IPS-20b (cell line): Measurements from ENCODE around the gene PSD.

ENCODE experiments used
- H3K27ac ChIP-seq: one replicate; pipeline ENCODE4 v1.5.1; 2013; ENCODE audit warnings: low read length
- H3K27me3 ChIP-seq: 2 replicates; pipeline ENCODE4 v1.6.1; 2013; ENCODE audit warnings: mild to moderate bottlenecking, low read length, inconsistent platforms; ENCODE audit not compliant: insufficient read depth
- H3K36me3 ChIP-seq: 2 replicates; pipeline ENCODE4 v1.6.1; 2013; ENCODE audit warnings: low read depth, mild to moderate bottlenecking, inconsistent platforms, low read length, moderate library complexity; ENCODE audit not compliant: insufficient read depth
- H3K4me1 ChIP-seq: 2 replicates; pipeline ENCODE4 v1.6.1; 2013; ENCODE audit warnings: mild to moderate bottlenecking, control low read depth, inconsistent platforms, low read length, moderate library complexity; ENCODE audit not compliant: insufficient read depth
- H3K4me3 ChIP-seq: 2 replicates; pipeline ENCODE4 v1.5.1; 2013; ENCODE audit warnings: mild to moderate bottlenecking, low read length, inconsistent platforms
- H3K9ac ChIP-seq: 2 replicates; pipeline ENCODE4 v1.6.1; 2013; ENCODE audit warnings: low read depth, mild to moderate bottlenecking, inconsistent platforms, low read length, moderate library complexity
- H3K9me3 ChIP-seq: 2 replicates; pipeline ENCODE4 v1.6.1; 2013; ENCODE audit warnings: mild to moderate bottlenecking, low read depth, low read length, inconsistent platforms; ENCODE audit not compliant: insufficient read depth

Gene PSD

DNA sequence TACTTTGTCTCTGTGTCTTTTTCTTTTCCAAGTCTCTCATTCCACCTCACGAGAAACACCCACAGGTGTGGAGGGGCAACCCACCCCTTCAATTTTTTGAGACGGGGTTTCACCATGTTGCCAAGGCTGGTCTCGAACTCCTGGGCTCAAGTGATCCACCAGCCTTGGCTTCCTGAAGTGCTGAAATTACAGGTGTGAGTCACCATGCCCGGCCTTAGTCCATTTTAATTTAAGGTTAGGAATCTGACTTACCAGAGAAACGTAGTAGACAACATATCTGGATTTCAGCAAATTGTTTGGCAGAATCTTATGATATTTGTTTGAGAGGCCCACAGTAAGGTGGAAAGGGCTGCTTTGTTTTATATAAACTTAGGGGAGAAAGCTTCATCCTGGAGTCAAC is 26.3 kb downstream of the PSD start:
- Histone ChIP-seq H3K9ac (no peak overlapping the region), H3K4me3 (peak overlapping the region; percentile 22; the same call in 1 of the 2 replicates), H3K4me1 (peaks cover 10% of the 10 kb centered on the region), H3K36me3 (no peaks in the 10 kb centered on the region), H3K27me3 (peaks cover 40% of the 10 kb centered on the region), H3K27ac (no peak overlapping the region), H3K9me3 (no peaks in the 10 kb centered on the region)

DNA sequence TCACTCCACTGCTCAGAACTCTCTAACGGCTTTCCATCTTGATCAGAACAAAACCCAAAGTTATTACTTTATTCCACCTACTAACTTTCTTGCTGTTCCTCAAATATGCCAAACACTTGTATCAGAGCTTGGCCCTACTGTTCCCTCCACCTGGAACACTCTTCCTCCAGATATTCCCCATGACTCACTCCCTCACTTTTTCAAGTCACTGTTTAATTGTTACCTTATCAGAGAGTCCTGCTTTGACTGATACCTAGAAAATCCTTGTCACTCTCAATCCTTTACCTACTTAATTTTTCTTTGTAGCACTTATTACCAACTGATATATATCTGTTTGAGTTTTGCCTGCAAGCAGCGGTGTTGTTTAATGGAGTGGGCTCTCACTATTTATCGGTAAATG is 28.7 kb downstream of the PSD start:
- H3K9me3 ChIP-seq = no peaks in the 10 kb centered on the region
- H3K36me3 ChIP-seq = no peaks in the 10 kb centered on the region
- no peak overlapping the region for H3K9ac ChIP-seq
- peaks cover 4% of the 10 kb centered on the region for H3K4me1 ChIP-seq
- no peak overlapping the region for H3K4me3 ChIP-seq
- H3K27ac ChIP-seq = no peak overlapping the region
- H3K27me3 ChIP-seq = peaks cover 35% of the 10 kb centered on the region

DNA sequence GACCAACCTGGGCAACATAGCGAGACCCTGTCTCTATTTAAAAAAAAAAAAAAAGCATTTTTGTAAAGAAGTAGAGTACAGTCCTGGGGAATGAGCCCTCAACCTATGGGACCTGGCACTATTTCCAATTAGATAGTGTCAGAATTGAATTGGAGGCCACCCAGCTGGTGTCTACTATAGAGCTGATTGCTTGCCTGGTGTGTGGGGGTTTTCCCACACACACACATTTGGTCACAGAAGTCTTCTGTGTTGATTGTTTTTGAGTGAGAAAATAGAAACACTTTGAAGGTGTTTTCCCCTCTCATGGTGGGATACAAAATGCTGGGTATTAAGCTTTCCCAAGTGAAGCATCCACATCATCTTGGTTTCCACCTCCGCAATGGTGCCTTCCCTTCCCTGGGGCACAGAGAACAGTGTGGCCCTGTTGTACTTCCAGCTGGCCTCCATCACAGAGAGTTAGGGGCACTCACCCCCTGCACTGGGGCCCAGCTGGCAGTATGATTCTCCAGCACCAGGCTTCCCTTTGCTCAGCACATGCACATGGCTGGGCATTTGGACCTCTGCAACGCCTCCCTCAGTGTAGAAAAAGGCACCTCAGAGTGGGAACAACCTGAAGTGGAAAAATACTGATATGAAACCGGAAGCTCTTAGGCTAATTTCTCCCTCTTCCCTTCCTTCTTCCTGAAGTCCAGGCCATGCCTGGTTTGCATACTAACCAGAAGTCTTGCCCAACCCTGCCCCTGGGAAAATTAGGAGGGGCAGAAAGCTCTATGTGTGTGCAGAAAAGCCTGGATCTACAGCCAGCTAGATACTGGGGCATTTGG is 33.8 kb downstream of the PSD start:
- Histone ChIP-seq H3K9ac (no peak overlapping the region), H3K4me1 (no peaks in the 10 kb centered on the region), H3K4me3 (no peak overlapping the region), H3K27ac (no peak overlapping the region), H3K9me3 (no peaks in the 10 kb centered on the region), H3K36me3 (peaks cover 22% of the 10 kb centered on the region), H3K27me3 (no peaks in the 10 kb centered on the region)

DNA sequence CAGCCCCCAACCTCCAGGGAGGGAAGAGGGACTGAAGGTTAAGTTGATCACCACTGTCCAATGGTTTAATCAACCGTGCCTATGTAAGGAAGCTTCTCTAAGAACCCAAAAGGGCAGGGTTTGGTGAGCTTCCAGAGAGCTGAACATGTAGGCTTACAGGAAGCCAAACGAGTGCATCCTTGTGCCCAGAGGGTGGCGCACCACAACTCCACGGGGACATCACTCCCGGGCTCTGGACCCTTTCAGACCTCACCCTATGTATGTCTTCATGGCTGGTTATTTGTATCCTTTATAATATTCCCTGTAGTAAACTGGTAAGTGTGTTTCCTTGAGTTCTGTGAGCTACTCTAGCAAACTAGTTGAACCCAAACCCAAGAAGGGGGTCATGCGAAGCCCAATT is 34.5 kb downstream of the PSD start:
- Histone ChIP-seq H3K9me3 (no peaks in the 10 kb centered on the region), H3K4me3 (no peak overlapping the region)

DNA sequence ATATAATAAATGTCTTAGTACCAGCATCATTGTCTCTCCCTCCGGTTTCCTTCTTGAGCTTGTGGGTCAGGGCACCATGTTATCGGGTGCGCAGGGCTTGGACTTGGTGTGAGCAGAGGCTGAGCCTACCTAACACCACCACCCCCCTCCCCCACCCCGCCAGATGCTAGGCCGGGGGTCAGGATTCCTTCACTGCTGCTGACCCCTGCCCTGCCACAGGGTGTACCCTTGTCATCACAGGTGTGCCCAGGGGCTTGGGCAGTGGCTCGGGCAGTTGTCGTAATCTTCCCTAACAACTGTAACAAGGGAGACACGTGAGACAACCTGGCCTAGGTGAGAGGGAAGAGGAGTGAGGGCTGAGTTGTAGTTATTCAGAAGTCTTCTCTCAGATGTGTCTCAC is 35.7 kb downstream of the PSD start:
- Histone ChIP-seq H3K4me1 (no peaks in the 10 kb centered on the region), H3K4me3 (no peak overlapping the region), H3K36me3 (peaks cover 34% of the 10 kb centered on the region), H3K27me3 (no peaks in the 10 kb centered on the region), H3K9me3 (no peaks in the 10 kb centered on the region), H3K9ac (no peak overlapping the region), H3K27ac (no peak overlapping the region)

More for the DNA sequence above, 34.5 kb downstream of the PSD start:
- no peaks in the 10 kb centered on the region for H3K4me1 ChIP-seq
- H3K27ac ChIP-seq = no peak overlapping the region
- no peak overlapping the region for H3K9ac ChIP-seq
- peaks cover 30% of the 10 kb centered on the region for H3K36me3 ChIP-seq
- no peaks in the 10 kb centered on the region for H3K27me3 ChIP-seq

DNA sequence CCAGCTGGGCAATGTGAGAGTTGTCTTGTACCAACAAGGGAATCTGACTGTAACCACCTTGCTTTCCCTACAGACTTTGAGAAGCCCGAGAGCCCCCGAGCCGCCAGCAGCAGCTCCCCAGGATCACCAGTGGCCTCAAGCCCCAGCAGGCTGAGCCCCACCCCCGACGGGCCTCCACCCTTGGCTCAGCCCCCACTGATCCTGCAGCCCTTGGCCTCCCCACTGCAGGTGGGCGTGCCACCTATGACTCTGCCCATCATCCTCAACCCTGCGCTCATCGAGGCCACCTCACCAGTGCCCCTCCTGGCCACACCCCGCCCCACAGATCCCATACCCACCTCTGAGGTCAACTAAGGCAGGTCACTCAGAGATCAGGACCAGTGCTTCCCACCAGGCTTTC is 36.6 kb downstream of the PSD start:
- no peak overlapping the region for H3K9ac ChIP-seq
- H3K4me3 ChIP-seq = no peak overlapping the region
- no peaks in the 10 kb centered on the region for H3K27me3 ChIP-seq
- peaks cover 35% of the 10 kb centered on the region for H3K36me3 ChIP-seq
- H3K9me3 ChIP-seq = no peaks in the 10 kb centered on the region
- no peaks in the 10 kb centered on the region for H3K4me1 ChIP-seq
- H3K27ac ChIP-seq = no peak overlapping the region

DNA sequence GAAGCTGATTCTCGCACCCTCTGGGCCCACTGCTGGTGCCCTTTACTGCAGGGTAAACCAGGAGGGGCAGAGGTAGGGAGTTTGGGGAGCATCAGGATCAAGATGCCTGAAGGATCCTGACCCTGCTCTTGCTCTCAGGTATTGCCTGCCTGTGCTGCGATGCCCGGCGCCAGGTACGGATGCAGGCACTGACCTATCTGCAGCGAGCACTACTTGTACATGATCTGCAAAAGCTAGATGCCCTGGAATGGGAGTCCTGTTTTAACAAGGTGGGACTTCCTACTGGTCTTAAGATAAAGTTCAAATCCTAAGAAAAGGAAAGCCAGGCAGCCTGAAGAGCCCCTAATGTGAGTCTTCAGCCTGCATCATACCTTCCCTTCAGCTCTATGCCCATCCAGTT is 39.2 kb downstream of the PSD start:
- no peak overlapping the region for H3K27ac ChIP-seq
- peaks cover 53% of the 10 kb centered on the region for H3K36me3 ChIP-seq
- H3K4me1 ChIP-seq = no peaks in the 10 kb centered on the region
- H3K4me3 ChIP-seq = no peak overlapping the region
- no peaks in the 10 kb centered on the region for H3K9me3 ChIP-seq
- no peaks in the 10 kb centered on the region for H3K27me3 ChIP-seq
- H3K9ac ChIP-seq = no peak overlapping the region

DNA sequence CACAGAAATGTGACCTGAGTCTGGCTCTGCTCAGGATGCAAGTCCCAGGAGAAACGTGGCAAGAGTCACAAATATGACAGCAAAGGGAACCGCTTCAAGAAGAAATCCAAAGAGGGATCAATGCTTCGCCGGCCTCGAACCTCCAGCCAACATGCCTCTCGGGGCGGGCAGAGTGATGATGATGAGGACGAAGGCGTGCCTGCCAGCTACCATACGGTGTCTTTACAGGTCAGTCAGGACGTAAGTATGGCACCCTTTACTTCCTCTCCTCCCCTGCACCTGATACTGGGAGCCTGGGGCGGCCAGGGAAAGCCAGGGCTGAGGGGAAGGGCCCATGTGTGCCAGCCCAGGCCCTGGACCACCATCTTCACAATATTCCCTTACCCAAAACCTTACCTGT is 41.7 kb downstream of the PSD start:
- Histone ChIP-seq H3K27me3 (no peaks in the 10 kb centered on the region), H3K9ac (no peak overlapping the region), H3K4me1 (no peaks in the 10 kb centered on the region), H3K4me3 (no peak overlapping the region), H3K27ac (no peak overlapping the region), H3K9me3 (no peaks in the 10 kb centered on the region), H3K36me3 (peaks cover 58% of the 10 kb centered on the region)

DNA sequence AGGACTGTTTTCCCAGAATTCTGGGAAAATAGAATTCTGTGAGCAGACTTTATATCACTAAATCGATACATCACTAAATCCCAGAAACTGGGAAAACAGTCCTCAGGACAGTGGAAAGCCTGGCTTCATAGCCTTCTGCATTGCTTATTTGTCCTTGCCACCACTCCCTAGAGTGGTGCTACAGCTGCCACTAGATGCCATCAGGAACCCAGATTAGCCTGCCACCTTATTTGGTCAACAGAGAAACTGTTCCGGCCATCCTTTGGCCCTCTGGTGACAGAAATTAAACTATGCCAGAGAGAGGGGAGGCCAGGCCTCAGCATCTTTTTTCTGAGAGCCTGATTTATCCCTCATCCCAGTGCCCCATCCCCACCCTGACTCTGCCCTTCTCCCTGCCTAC is 42.7 kb downstream of the PSD start:
- Histone ChIP-seq H3K36me3 (peaks cover 63% of the 10 kb centered on the region), H3K4me1 (no peaks in the 10 kb centered on the region), H3K27ac (no peak overlapping the region), H3K9ac (no peak overlapping the region), H3K4me3 (no peak overlapping the region), H3K27me3 (no peaks in the 10 kb centered on the region), H3K9me3 (peaks cover 7% of the 10 kb centered on the region)

DNA sequence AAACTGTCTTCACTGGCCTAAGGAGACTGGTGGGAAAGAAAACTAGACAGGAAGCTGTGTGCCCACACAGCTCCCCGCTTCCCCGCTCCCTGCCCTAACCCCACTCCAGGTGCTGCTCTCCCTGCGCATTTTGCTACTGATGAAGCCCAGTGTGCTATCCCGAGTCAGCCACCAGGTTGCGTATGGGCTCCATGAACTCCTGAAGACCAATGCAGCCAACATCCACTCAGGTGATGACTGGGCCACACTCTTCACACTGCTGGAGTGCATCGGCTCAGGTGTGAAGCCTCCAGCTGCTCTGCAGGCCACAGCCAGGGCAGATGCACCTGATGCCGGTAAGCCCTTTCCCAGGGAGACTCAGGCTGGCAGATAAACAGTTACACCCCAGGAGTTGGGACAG is 43.3 kb downstream of the PSD start:
- Histone ChIP-seq H3K4me3 (no peak overlapping the region), H3K9me3 (peaks cover 8% of the 10 kb centered on the region), H3K4me1 (no peaks in the 10 kb centered on the region), H3K27ac (no peak overlapping the region), H3K27me3 (no peaks in the 10 kb centered on the region), H3K36me3 (peaks cover 63% of the 10 kb centered on the region), H3K9ac (no peak overlapping the region)

DNA sequence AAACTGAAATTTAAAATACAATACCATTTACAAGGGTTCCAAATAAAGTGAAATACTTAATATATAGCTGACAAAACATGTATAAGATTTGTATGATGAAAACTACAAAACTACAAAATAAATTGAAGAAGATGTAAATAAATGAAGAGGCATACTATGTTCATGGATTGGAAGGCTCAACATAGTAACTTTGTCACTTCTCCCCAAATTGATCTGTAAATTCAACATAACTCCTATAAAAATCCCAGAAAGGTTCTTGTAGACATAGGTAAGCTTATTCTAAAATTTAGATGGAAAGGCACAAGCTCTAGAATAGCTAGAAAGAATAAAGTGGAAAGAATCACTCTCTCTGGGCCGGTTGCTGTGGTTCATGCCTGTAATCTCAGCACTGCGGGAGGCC is 47.3 kb downstream of the PSD start:
- Histone ChIP-seq H3K4me3 (no peak overlapping the region), H3K9ac (no peak overlapping the region), H3K27me3 (no peaks in the 10 kb centered on the region), H3K36me3 (peaks cover 77% of the 10 kb centered on the region), H3K4me1 (no peaks in the 10 kb centered on the region; the same call in 1 of the 2 replicates), H3K9me3 (peaks cover 8% of the 10 kb centered on the region), H3K27ac (no peak overlapping the region)

DNA sequence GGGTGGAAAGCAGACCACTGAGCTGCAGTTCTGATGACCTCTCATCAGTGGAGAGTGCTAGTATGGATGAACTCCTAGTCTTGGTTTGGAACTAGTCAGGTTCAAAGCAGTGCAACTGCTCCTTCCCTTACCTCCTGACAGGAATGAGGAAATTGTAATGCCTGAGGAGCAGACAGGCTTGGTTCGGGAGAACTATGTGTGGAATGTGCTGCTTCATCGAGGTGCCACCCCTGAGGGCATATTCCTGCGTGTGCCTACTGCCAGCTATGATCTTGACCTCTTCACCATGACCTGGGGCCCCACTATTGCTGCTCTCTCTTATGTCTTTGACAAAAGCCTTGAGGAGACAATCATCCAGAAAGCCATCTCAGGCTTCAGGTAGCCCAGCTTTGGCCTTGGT is 50.5 kb downstream of the PSD start:
- no peaks in the 10 kb centered on the region for H3K27me3 ChIP-seq
- H3K27ac ChIP-seq = no peak overlapping the region
- no peak overlapping the region for H3K4me3 ChIP-seq
- peaks cover 84% of the 10 kb centered on the region for H3K36me3 ChIP-seq
- no peaks in the 10 kb centered on the region; the same call in 1 of the 2 replicates for H3K4me1 ChIP-seq
- no peak overlapping the region for H3K9ac ChIP-seq
- H3K9me3 ChIP-seq = peaks cover 8% of the 10 kb centered on the region
